HT1080 (cell line): ENCODE measurements around the gene BMPR2. TPM values are rescaled to one million over a fixed set of nuclear protein-coding genes. Genes with fewer than 3 reads are reported as not detected.

ENCODE experiments used
- DNase-seq: peaks from one replicate; pipeline ENCODE4 v3.0.0-alpha.2; 2015; ENCODE audit warnings: low read depth
- small RNA-seq: library from RNA; depleted of rRNA; stranded (forward); fragments of <200 nt; gene quantifications from one replicate; pipeline ENCODE3, GENCODE V24; 2014
- total RNA-seq: library from RNA; depleted of rRNA; stranded (reverse); fragments of >200 nt; shearing (Covaris generic); gene quantifications from 2 replicates; pipeline ENCODE4 v1.2.3, GENCODE V29; 2014; rRNA removed

The BMPR2 gene
- total RNA-seq, 1 experiment from 2014 or later = 5.5 TPM

DNA sequence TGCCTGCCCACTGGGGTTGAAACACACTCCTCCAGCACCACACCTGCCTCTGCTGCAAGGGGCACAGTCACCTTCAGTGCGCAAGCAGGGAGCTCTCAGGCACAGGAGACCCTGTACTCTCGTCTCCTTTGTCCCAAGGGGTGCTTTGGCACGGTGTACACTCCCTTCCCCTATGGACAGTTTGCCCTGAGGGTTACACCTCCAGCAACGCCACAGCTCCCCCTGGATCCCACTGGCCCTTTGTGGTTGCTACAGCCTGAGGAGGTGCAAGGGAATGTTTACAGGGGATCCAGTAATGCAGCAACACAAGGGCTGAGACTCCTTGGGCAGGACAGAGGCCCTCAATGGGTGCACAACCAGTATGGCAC lies 213.4 kb downstream of the BMPR2 start:
- no peak for DNase-seq

DNA sequence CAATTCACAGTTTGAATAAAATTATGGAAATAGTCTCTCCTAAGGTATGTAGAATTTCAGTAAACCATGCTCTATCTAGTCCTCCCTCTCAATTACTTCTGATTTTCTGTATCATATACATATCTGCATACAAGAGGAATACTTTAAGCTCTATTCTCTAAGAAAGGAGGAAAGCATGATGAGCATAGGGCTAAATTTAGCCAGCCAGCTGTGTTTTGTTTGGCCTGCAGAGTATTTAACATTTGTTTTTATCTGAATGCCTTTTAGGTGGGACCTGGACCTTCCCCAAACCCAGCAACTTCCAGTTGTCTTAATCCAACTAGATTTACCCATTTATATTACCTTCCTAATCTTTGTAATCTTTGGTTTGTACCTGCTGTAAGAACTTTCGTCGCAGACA lies 216.4 kb downstream of the BMPR2 start:
- no peak for DNase-seq

DNA sequence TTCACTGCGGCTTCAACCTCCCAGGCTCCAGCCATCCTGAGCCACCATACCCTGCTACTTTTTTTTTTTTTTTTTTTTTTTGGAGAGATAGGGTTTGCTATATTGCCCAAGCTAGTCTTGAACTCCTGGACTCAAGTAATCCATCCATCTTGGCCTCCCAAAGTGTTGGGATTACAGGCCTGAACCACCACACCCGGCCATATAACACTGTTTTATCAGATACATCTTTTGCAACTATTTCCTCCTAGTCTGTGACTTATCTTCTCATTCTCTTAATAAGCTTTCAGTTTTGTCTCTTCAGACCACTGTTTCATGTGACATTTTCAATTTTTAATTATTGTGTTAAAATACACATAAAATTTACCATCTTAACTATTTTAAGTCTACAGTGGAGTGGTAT lies 223.0 kb downstream of the BMPR2 start:
- no peak for DNase-seq

DNA sequence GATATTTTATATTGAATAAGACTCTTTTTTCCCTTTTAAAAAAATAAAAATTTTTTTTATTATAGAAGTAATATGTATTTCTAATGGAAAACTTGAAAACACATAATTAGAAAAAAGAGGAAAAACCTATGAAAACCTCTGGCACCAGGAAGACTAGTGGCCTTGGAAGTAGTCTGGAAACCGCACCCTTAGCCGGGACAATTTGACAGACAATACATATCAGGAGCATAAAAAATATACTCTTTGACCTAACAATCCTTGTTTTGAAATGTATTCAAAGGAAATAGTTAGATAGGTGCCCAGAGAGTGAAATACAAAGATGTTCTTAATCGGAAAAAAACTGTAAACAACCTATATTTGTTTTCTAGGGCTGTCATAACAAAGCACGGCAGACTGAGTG lies 223.8 kb downstream of the BMPR2 start:
- no peak for DNase-seq

DNA sequence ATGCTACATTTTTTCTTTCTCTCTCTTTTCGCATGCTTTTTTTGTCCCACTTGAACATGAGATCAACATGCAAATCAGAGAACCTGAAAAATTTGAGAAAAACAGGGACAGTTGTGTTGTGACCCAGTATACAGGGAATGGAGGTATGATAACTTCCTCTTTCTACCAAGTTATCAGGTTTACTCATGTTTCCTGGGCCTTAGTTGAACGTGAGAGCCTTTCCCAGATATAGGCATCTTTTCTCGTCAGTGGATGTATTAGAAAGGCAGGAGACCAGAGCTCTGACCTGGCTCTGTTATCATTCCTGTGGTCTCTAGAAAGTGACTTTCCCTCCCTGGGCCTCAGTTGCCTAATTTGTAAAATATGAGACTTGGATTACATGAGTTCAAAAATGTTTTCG lies 228.6 kb downstream of the BMPR2 start:
- no peak for DNase-seq

DNA sequence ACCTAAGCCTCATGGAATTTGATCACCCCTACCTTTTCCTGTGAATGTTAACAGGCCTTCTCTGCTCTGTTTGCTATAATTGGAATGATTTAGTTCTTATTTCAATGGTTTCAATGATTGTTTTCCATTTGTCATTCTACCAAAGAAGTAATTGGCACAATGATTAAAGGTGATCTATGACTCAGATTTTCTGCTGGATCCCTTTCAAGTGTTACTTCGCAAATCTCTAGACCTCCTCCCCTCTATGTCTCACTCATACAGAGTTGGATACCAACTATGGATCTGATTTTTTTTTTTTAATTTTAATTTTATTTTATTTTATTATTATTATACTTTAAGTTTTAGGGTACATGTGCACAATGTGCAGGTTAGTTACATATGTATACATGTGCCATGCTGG lies 229.0 kb downstream of the BMPR2 start:
- DNase-seq = no peak

DNA sequence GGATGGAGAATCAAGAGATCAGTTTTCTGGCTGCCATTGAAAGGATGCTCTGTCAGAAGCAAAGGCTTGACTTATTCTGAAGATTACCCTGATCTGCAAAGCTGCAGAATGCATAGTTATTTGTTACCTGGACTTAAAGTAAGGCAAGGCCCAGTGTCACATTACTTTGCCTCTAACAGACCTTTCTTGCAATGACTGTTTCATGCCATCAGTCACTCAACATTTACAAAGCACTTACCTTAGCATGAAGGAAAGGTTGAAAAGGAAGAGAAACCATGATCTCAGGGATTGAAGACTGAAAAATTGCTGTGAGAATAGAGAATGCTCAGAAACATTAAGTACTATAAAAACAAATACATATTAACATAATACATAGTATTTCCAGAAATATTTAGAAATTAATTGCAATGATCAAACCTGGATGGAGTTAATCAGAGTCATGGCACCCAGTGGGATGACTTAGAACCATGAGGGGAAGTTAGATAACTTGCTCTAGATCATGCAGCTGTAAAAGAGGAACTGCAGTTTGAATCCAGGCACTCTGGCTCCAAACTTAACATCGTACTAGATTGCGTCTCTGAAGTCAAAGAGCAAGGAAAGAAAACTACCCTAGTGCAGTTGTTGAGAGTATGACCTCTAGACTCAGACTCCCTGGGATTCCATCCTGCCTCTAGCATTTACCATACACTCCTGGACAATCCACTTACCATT lies 232.2 kb downstream of the BMPR2 start:
- DNase-seq = no peak

DNA sequence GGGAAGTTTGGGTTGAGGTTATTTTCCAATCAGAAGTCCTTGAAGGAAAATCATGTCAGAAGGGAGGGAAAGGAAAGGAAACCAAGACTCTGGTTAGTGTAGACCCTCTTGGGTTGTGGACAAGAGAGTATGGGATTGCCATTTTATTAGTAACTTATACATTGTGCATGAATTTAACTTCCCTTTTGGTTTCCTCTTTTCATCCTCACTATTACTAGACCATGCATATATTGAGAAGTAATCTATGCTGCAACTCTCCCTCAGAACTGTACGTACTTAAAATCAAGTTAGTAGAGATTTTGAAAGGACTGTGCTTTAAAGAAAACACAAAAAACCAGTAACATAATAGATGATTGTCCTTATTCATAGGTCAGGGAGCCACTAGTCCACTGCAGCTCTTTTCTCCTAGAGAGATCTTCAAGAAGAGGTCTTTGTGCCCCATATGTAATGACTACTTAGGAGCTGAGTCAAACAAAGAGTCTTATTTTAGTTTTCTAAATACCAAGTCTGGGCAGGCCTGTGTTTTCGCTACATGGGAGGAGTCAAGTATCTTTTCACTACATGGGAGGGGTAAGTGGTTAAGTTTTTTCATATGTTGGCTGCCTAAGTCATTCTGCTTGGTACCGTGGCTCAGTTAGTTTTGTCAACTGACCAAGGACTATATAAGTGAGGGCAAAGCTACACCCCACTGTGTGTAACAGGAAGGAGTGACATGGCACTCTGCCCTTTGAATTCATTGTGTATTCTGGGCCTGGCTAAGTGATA lies 233.4 kb downstream of the BMPR2 start:
- no peak for DNase-seq

DNA sequence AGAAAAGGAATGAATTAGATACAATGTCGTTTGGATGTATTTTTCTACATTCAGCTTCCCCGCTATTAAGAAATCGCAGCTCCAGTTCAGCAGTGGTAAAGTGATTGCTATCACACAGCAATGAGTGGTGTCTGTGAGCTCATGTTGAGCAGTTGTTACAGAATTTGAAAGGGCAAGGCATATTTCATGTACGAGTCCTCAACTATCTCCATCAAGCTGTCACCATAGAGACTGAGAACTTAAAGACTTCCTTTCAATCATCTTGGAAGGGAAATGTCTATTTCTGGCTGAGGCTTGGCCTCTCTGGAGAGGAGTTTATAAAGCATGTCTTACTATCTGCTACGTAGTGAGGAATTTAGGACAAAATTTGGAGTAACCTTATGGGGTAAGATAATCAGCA lies 234.3 kb downstream of the BMPR2 start:
- no peak for DNase-seq

DNA sequence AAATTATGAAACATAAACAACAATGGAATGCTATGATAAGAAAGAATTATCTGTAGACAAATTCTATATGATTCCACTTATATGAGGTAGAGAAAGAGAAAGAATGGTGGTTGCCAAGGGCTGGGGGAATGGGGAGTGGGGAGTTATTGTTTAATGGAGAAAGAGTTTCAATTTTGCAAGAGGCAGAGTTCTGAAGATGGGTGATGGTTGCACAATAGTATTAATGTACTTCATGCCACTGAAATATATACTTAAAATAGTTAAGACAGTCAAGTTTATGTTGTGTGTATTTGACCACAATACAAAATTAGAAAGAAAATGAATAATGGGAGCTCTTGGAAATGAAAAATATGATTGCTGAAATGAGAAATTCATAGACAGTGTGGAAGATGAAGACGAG lies 236.0 kb downstream of the BMPR2 start:
- DNase-seq = no peak

DNA sequence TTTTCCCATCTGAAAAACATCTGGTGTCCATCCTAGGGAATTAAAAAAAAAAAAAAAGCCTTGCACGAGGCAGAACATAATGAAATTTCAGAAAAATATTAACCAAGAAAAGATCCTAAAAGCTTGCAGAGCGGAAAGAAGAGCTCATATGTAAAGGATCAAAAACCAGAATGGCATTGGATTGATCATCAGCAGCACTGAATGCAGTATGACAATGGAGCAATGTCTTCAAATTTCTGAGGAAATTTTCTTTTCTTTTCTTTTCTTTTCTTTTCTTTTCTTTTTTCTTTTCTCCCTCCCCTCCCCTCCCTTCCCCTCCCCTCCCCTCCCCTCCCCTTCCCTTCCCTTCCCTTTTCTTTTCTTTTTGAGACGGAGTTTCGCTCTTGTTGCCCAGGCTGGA lies 237.4 kb downstream of the BMPR2 start:
- DNase-seq = no peak

Small RNAs within 50 kb of the gene (small RNA-seq; reads per million reads assigned to genes)
- not detected for gene MTND4LP17
- gene RN7SL753P = not detected

Other genes starting within 250 kb of the BMPR2 start
- gene SUMO1, start 137.7 kb upstream of the BMPR2 start, total RNA-seq = 185 and 192 TPM in 2 replicates
- 115 and 116 TPM in 2 replicates for gene NOP58, start 110.6 kb upstream of the BMPR2 start, total RNA-seq